Measurements from ENCODE around the gene MARCHF10.

MARCHF10 gene

DNA sequence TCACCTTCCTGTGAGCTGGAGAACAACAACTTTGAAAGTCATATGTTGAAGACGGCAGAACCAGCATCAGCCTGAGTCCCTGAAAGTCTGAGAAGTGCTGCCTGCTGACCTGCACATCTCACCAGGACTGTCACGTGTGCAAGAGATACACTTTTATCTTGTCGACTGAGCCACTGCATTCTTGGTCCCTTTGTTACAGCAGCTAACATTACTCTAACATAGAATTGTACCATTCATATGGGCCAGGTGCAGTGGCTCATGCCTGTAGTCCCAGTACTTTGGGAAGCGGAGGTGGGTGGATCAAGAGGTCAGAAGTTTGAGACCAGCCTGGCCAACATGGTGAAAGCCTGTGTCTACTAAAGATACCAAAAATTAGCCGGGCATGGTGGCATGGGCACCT is 40.1 kb downstream of the MARCHF10 start:
- H3K27ac ChIP-seq = no peak overlapping the region
- no peak for TF ChIP-seq ZFX (IDR thresholded peaks at IDR 0.05)
- TF ChIP-seq, protein P1, sequence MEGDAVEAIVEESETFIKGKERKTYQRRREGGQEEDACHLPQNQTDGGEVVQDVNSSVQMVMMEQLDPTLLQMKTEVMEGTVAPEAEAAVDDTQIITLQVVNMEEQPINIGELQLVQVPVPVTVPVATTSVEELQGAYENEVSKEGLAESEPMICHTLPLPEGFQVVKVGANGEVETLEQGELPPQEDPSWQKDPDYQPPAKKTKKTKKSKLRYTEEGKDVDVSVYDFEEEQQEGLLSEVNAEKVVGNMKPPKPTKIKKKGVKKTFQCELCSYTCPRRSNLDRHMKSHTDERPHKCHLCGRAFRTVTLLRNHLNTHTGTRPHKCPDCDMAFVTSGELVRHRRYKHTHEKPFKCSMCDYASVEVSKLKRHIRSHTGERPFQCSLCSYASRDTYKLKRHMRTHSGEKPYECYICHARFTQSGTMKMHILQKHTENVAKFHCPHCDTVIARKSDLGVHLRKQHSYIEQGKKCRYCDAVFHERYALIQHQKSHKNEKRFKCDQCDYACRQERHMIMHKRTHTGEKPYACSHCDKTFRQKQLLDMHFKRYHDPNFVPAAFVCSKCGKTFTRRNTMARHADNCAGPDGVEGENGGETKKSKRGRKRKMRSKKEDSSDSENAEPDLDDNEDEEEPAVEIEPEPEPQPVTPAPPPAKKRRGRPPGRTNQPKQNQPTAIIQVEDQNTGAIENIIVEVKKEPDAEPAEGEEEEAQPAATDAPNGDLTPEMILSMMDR (conservative IDR thresholded peaks at IDR 0.05) = no peak

DNA sequence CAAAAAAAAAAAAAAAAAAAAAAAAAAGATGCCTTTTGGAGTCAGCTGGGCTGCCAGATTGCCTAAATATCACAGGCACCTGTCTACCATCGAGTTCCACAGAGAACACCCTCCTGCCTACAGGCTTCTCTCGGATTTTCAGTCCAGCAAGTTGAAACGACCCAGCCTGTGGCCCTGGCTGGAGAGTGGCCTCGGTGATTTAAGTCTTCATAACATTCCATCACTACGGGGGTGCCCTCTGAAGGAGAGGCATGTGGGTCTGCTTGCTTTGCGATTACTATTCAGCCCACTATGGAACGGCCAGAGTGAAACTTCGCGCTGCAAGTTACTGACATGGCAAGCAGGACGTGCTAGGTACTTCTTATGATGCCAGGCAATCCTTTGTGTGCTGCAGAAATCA is 42.8 kb downstream of the MARCHF10 start:
- TF ChIP-seq ZFX (IDR thresholded peaks at IDR 0.05) = no peak
- TF ChIP-seq, protein P1 (conservative IDR thresholded peaks at IDR 0.05) = no peak
- H3K27ac ChIP-seq = no peak overlapping the region

DNA sequence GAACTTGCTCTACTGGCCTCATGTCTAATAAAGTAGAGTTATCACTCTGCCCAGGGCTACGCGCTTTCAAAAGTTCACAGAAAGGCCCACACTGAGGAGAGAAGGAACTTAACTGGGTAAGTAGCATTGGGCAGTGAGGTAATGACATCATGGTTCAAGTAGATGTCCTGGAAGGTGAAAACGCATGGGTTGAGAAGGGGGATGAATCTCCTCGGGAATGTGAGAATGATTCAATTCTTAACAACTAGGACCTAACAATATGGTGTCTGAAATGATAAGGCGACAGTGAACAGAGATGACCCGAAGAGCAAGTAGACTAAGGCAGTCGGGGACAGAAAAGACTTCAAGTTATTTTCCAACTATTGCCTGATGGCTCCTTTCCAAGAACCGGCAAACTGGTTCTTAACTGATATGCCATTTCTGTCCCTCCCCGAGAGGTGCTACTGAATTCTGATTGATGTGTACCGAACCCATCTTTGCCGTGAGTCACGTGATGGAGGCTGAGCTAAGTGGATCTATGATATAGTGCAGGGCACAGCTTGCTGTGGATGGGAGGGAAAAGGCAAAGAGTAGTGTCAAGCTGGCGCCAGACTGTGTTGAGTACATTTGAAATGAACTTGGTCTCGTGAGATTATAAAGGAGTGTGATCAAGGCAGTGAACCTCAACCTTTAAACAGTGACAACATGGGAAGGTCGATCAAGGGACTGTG is 44.1 kb downstream of the MARCHF10 start:
- H3K27ac ChIP-seq = no peak overlapping the region
- TF ChIP-seq ZFX (IDR thresholded peaks at IDR 0.05) = no peak
- TF ChIP-seq, protein P1 (conservative IDR thresholded peaks at IDR 0.05) = no peak

DNA sequence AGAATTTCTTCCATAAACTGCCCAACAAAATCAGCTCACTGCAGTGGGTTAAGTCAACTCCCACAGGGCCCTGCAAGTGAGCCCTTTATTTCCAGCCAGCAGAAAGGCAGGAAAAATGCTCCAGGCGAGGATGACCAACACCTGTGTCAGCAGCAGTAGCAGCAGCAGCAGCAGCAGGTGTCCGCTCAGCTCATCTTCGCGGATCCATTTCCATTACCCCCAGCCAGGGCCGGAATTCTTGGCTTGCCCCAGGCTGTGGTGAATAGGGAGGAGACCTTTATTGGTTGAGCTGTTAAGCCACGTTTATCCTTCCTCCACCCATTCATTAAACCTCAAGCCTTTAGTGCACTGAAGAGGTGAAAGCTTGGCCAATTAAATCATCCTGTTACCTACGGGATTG is 46.2 kb downstream of the MARCHF10 start:
- no peak for TF ChIP-seq ZFX (IDR thresholded peaks at IDR 0.05)
- TF ChIP-seq, protein P1 (conservative IDR thresholded peaks at IDR 0.05) = no peak
- no peak overlapping the region for H3K27ac ChIP-seq

DNA sequence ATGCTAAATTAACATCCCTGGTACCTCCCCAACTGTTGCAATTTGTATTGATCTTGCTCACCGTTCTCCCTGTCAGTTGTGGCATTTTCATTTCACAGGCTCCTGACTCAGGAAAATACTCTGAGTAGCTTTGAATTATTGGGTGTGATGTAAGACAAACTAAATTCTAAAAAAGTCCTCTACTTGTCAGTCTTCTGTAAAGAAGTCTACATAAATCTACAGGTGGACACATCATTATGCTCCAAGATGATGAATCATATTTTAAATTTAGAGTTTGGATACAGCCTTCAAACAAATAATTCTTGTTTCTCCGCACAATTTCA is 47.2 kb downstream of the MARCHF10 start:
- TF ChIP-seq, protein P1 (conservative IDR thresholded peaks at IDR 0.05) = no peak
- TF ChIP-seq ZFX (IDR thresholded peaks at IDR 0.05) = no peak
- no peak overlapping the region for H3K27ac ChIP-seq

DNA sequence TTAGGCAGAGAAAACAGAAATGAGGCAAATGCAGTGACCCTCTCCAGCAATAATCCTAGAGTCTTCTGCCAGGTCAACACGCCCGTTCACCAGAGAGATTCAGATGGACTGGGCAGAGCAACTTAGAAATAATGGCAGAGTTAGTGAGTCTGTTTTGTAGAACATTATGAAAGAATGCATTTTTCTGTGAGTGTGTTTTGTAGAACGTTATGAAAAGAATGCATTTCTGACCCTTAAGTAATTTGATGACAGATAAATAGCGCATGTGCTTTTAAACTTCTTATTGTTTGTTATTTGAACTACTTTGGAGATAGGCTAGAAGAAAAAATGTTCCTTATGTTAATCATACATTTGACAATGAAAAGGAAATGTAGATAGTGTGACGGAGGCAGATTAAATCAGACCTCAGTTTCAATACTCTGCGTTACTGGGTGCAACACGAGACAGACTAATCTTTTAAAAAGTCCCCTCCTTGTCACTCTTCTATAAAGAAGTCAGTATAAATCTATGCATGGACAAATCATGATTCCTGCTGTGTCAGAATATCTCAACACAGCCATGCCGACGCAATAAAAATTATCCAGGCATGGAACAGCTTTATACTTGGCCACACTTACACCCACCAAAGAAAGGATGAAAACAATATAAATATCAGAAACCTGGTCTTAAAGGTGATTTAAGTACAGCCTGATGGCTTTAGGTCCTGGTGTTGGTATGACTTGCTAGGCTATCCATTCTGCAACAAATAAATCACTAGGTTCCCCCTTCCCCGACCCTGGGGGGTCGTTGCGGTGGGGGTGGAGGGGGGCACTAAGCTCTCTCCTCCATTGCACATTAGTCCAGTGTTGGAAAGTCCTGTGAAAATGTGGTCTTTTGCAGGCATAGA is 47.8 kb downstream of the MARCHF10 start:
- TF ChIP-seq ZFX (IDR thresholded peaks at IDR 0.05) = no peak
- TF ChIP-seq, protein P1 (conservative IDR thresholded peaks at IDR 0.05) = no peak
- H3K27ac ChIP-seq = no peak overlapping the region

DNA sequence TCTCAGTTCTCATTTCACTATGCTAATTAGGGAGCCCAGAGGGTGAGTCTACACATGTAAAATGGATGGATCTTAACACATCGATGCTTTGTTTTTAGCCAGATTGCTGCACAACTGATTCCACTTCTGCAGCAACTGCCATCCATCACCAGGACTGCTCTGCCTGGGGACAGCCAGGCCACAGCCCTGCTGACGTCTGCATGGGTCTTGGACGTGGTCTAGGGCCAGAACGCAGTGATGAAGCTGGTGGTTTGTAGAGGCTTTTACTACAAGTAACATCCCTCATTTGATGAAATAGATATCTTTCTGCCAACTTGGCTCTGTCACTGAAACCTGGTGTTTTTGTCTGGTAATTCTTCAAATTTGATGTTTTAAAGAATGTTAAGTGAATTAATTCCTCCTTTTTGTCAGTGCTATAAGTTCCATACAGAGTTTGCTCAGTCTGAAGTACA is 50.6 kb downstream of the MARCHF10 start:
- H3K27ac ChIP-seq = no peak overlapping the region
- TF ChIP-seq, protein P1 (conservative IDR thresholded peaks at IDR 0.05) = no peak
- no peak for TF ChIP-seq ZFX (IDR thresholded peaks at IDR 0.05)
